Measurements from ENCODE around the gene DLX2. TPM values are rescaled to one million over a fixed set of nuclear protein-coding genes. Genes with fewer than 3 reads are reported as not detected.
A peak's percentile ranks its signal among the peaks of the same experiment; 100 is the strongest.

Gene DLX2
- total and polyA plus RNA-seq, 2 of the 13 experiments (the other 11 are each of a cell fraction or from before 2014, with no cell fraction given) = 0.07 to 0.15 TPM

DNA sequence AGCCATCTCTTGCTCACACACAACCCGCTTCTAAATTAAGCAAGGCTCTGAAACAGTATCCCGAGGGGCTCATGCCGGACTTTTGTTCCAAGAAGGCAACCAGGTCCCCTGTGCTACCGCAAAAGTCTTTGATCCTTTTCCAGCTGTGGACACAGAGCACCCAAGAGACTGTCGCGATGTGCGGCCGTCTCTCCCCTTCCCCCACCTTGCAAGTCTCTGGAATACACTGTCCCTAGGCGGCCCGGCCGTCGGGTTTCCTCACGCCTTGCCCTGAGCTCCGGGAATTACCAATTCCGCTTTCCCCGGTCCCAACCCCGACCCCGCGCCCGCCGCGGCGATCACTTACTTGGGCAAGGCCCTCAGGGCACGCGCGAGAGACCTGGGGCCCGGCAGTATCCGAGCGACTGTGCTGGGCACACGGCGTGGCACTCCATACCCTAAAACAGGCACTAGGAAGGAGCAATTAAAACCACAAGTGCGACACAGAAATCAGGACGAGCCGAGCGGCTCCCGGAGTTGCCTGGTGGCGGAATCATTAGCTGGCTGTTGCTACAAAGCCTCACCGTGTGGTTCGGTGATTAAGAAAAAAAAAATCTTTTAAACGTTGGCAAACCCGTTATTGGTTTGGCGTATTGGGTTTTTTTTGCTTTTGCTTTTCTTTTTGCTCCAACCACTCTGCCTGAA, 19.6 kb downstream of the DLX2 start (continued):
- TF ChIP-seq, protein P1, sequence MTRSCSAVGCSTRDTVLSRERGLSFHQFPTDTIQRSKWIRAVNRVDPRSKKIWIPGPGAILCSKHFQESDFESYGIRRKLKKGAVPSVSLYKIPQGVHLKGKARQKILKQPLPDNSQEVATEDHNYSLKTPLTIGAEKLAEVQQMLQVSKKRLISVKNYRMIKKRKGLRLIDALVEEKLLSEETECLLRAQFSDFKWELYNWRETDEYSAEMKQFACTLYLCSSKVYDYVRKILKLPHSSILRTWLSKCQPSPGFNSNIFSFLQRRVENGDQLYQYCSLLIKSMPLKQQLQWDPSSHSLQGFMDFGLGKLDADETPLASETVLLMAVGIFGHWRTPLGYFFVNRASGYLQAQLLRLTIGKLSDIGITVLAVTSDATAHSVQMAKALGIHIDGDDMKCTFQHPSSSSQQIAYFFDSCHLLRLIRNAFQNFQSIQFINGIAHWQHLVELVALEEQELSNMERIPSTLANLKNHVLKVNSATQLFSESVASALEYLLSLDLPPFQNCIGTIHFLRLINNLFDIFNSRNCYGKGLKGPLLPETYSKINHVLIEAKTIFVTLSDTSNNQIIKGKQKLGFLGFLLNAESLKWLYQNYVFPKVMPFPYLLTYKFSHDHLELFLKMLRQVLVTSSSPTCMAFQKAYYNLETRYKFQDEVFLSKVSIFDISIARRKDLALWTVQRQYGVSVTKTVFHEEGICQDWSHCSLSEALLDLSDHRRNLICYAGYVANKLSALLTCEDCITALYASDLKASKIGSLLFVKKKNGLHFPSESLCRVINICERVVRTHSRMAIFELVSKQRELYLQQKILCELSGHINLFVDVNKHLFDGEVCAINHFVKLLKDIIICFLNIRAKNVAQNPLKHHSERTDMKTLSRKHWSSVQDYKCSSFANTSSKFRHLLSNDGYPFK (CRISPR knock-in tag; IDR thresholded peaks at IDR 0.05; ENCODE audit: borderline replicate concordance) = no peak
- TF ChIP-seq DNMT1 (CRISPR knock-in tag; IDR thresholded peaks at IDR 0.05) (no peak), ZNF501 (CRISPR knock-in tag; IDR thresholded peaks at IDR 0.05) (no peak), NFYC (CRISPR knock-in tag; IDR thresholded peaks at IDR 0.05) (no peak), ZNF557 (CRISPR knock-in tag; IDR thresholded peaks at IDR 0.05) (no peak), PHF8 (CRISPR knock-in tag; IDR thresholded peaks at IDR 0.05) (peak; percentile 20; the same call in 1 of the 2 replicates), SP140L (CRISPR knock-in tag; IDR thresholded peaks at IDR 0.05; ENCODE audit: borderline replicate concordance) (no peak), ZMAT3 (CRISPR knock-in tag; conservative IDR thresholded peaks at IDR 0.05) (no peak), ZNF552 (CRISPR knock-in tag; IDR thresholded peaks at IDR 0.05; ENCODE audit: borderline replicate concordance) (no peak), MAZ (IDR thresholded peaks at IDR 0.05; ENCODE audit: borderline replicate concordance, low read depth, low read length) (no peak), MAZ (CRISPR knock-in tag; IDR thresholded peaks at IDR 0.05; ENCODE audit: low read depth) (no peak), ZMYM4 (CRISPR knock-in tag; IDR thresholded peaks at IDR 0.05) (no peak; the same call in 1 of the 2 replicates), ZC3H4 (CRISPR knock-in tag; IDR thresholded peaks at IDR 0.05; ENCODE audit: borderline replicate concordance) (no peak), ATAD3A (CRISPR knock-in tag; IDR thresholded peaks at IDR 0.05) (no peak), ZNF780A (CRISPR knock-in tag; IDR thresholded peaks at IDR 0.05) (no peak), SKIL (CRISPR knock-in tag; IDR thresholded peaks at IDR 0.05; ENCODE audit: borderline replicate concordance) (no peak), HNRNPL (IDR thresholded peaks at IDR 0.05; ENCODE audit: low read depth, low read length) (0 out of 2 replicates have a peak, but pooled peaks have one; percentile 64), CREB3 (CRISPR knock-in tag; IDR thresholded peaks at IDR 0.05) (no peak)
- TF ChIP-seq, protein P2, sequence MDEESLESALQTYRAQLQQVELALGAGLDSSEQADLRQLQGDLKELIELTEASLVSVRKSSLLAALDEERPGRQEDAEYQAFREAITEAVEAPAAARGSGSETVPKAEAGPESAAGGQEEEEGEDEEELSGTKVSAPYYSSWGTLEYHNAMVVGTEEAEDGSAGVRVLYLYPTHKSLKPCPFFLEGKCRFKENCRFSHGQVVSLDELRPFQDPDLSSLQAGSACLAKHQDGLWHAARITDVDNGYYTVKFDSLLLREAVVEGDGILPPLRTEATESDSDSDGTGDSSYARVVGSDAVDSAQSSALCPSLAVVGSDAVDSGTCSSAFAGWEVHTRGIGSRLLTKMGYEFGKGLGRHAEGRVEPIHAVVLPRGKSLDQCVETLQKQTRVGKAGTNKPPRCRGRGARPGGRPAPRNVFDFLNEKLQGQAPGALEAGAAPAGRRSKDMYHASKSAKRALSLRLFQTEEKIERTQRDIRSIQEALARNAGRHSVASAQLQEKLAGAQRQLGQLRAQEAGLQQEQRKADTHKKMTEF (CRISPR knock-in tag; IDR thresholded peaks at IDR 0.05) = 0 out of 2 replicates have a peak, but pooled peaks have one; percentile 19
- TF ChIP-seq, protein P3, sequence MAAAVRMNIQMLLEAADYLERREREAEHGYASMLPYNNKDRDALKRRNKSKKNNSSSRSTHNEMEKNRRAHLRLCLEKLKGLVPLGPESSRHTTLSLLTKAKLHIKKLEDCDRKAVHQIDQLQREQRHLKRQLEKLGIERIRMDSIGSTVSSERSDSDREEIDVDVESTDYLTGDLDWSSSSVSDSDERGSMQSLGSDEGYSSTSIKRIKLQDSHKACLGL (CRISPR knock-in tag; IDR thresholded peaks at IDR 0.05) = no peak
- TF ChIP-seq, protein P4, sequence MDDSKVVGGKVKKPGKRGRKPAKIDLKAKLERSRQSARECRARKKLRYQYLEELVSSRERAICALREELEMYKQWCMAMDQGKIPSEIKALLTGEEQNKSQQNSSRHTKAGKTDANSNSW (CRISPR knock-in tag; IDR thresholded peaks at IDR 0.05; ENCODE audit: borderline replicate concordance) = no peak
- TF ChIP-seq, protein P5, sequence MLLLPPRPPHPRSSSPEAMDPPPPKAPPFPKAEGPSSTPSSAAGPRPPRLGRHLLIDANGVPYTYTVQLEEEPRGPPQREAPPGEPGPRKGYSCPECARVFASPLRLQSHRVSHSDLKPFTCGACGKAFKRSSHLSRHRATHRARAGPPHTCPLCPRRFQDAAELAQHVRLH (CRISPR knock-in tag; IDR thresholded peaks at IDR 0.05; ENCODE audit: borderline replicate concordance, low read depth) = no peak
